Measurements from ENCODE around the gene RGMB. TPM values are rescaled to one million over a fixed set of nuclear protein-coding genes. Genes with fewer than 3 reads are reported as not detected.

Gene RGMB
- total RNA-seq, 1 donor from 2014 or later = 0.39 TPM

- Mint-ChIP-seq H3K4me3 (no peak overlapping the region), H3K27me3 (ENCODE audit: insufficient read depth) (peaks cover 16% of the 10 kb centered on the region), H3K27ac (no peak overlapping the region), H3K4me1 (ENCODE audit: low read depth) (no peaks in the 10 kb centered on the region), H3K36me3 (ENCODE audit: low read depth) (no peaks in the 10 kb centered on the region), H3K9me3 (no peaks in the 10 kb centered on the region)
- no peak for DNase-seq (ENCODE audit: low spot score)
- intact Hi-C loops (cut with micrococcal nuclease) = no loop called here
Observed at GRCh38 chr5:98781520-98781919, 8.1 kb downstream of the RGMB start.

- H3K4me1 Mint-ChIP-seq (ENCODE audit: low read depth) = no peaks in the 10 kb centered on the region
- H3K9me3 Mint-ChIP-seq = no peaks in the 10 kb centered on the region
- no peaks in the 10 kb centered on the region for H3K36me3 Mint-ChIP-seq (ENCODE audit: low read depth)
- no peak overlapping the region for H3K27ac Mint-ChIP-seq
- intact Hi-C loops (cut with micrococcal nuclease) = no loop called here
- peaks cover 12% of the 10 kb centered on the region for H3K27me3 Mint-ChIP-seq (ENCODE audit: insufficient read depth)
- no peak for DNase-seq (ENCODE audit: low spot score)
- no peak overlapping the region for H3K4me3 Mint-ChIP-seq
Observed at GRCh38 chr5:98781964-98782363, 8.5 kb downstream of the RGMB start.

- peaks cover 6% of the 10 kb centered on the region for H3K27me3 Mint-ChIP-seq (ENCODE audit: insufficient read depth)
- H3K9me3 Mint-ChIP-seq = no peaks in the 10 kb centered on the region
- intact Hi-C loops (cut with micrococcal nuclease) = no loop called here
- H3K4me1 Mint-ChIP-seq (ENCODE audit: low read depth) = no peaks in the 10 kb centered on the region
- no peak overlapping the region for H3K27ac Mint-ChIP-seq
- no peaks in the 10 kb centered on the region for H3K36me3 Mint-ChIP-seq (ENCODE audit: low read depth)
- H3K4me3 Mint-ChIP-seq = no peak overlapping the region
- no peak for DNase-seq (ENCODE audit: low spot score)
Observed at GRCh38 chr5:98783051-98783649, 9.7 kb downstream of the RGMB start.

GRCh38 chr5:98784411-98784810, 10.9 kb downstream of the RGMB start:
- Mint-ChIP-seq H3K9me3 (no peaks in the 10 kb centered on the region), H3K27ac (no peak overlapping the region), H3K36me3 (ENCODE audit: low read depth) (no peaks in the 10 kb centered on the region), H3K4me1 (ENCODE audit: low read depth) (no peaks in the 10 kb centered on the region), H3K4me3 (no peak overlapping the region), H3K27me3 (ENCODE audit: insufficient read depth) (peaks cover 3% of the 10 kb centered on the region)
- DNase-seq (ENCODE audit: low spot score) = no peak
- intact Hi-C loops (cut with micrococcal nuclease) = no loop called here

- no peak for DNase-seq (ENCODE audit: low spot score)
- Mint-ChIP-seq H3K27me3 (ENCODE audit: insufficient read depth) (peaks cover 4% of the 10 kb centered on the region), H3K36me3 (ENCODE audit: low read depth) (no peaks in the 10 kb centered on the region), H3K4me1 (ENCODE audit: low read depth) (no peaks in the 10 kb centered on the region), H3K4me3 (no peak overlapping the region), H3K9me3 (no peaks in the 10 kb centered on the region), H3K27ac (no peak overlapping the region)
- intact Hi-C loops (cut with micrococcal nuclease) = no loop called here
Observed at GRCh38 chr5:98785244-98785643, 11.8 kb downstream of the RGMB start.

- H3K4me1 Mint-ChIP-seq (ENCODE audit: low read depth) = no peaks in the 10 kb centered on the region
- peaks cover 4% of the 10 kb centered on the region for H3K27me3 Mint-ChIP-seq (ENCODE audit: insufficient read depth)
- no peaks in the 10 kb centered on the region for H3K36me3 Mint-ChIP-seq (ENCODE audit: low read depth)
- intact Hi-C loops (cut with micrococcal nuclease) = no loop called here
- no peak for DNase-seq (ENCODE audit: low spot score)
- H3K9me3 Mint-ChIP-seq = no peaks in the 10 kb centered on the region
- H3K4me3 Mint-ChIP-seq = no peak overlapping the region
- H3K27ac Mint-ChIP-seq = no peak overlapping the region
Observed at GRCh38 chr5:98786191-98786853, 12.9 kb downstream of the RGMB start.

GRCh38 chr5:98787131-98787719, 13.8 kb downstream of the RGMB start:
- DNase-seq (ENCODE audit: low spot score) = no peak
- no peak overlapping the region for H3K4me3 Mint-ChIP-seq
- H3K27ac Mint-ChIP-seq = no peak overlapping the region
- no peaks in the 10 kb centered on the region for H3K9me3 Mint-ChIP-seq
- no peaks in the 10 kb centered on the region for H3K36me3 Mint-ChIP-seq (ENCODE audit: low read depth)
- H3K4me1 Mint-ChIP-seq (ENCODE audit: low read depth) = no peaks in the 10 kb centered on the region
- peaks cover 4% of the 10 kb centered on the region for H3K27me3 Mint-ChIP-seq (ENCODE audit: insufficient read depth)
- intact Hi-C loops (cut with micrococcal nuclease) = no loop called here

GRCh38 chr5:98789029-98789428, 15.6 kb downstream of the RGMB start:
- no peaks in the 10 kb centered on the region for H3K36me3 Mint-ChIP-seq (ENCODE audit: low read depth)
- H3K9me3 Mint-ChIP-seq = no peaks in the 10 kb centered on the region
- no peak overlapping the region for H3K27ac Mint-ChIP-seq
- peaks cover 4% of the 10 kb centered on the region for H3K27me3 Mint-ChIP-seq (ENCODE audit: insufficient read depth)
- no peaks in the 10 kb centered on the region for H3K4me1 Mint-ChIP-seq (ENCODE audit: low read depth)
- intact Hi-C loops (cut with micrococcal nuclease) = no loop called here
- no peak overlapping the region for H3K4me3 Mint-ChIP-seq
- DNase-seq (ENCODE audit: low spot score) = no peak

GRCh38 chr5:98791001-98791519, 17.6 kb downstream of the RGMB start:
- Mint-ChIP-seq H3K27me3 (ENCODE audit: insufficient read depth) (peaks cover 4% of the 10 kb centered on the region), H3K27ac (no peak overlapping the region), H3K4me1 (ENCODE audit: low read depth) (no peaks in the 10 kb centered on the region), H3K36me3 (ENCODE audit: low read depth) (no peaks in the 10 kb centered on the region), H3K4me3 (no peak overlapping the region), H3K9me3 (no peaks in the 10 kb centered on the region)
- intact Hi-C loops (cut with micrococcal nuclease) = no loop called here
- no peak for DNase-seq (ENCODE audit: low spot score)

- intact Hi-C loops (cut with micrococcal nuclease) = no loop called here
Observed at GRCh38 chr5:98791898-98792580, 18.6 kb downstream of the RGMB start.

GRCh38 chr5:98793223-98793622, 19.8 kb downstream of the RGMB start:
- H3K36me3 Mint-ChIP-seq (ENCODE audit: low read depth) = no peaks in the 10 kb centered on the region

More at GRCh38 chr5:98791898-98792580, 18.6 kb downstream of the RGMB start:
- Mint-ChIP-seq H3K36me3 (ENCODE audit: low read depth) (no peaks in the 10 kb centered on the region), H3K9me3 (no peaks in the 10 kb centered on the region), H3K27ac (no peak overlapping the region), H3K4me3 (no peak overlapping the region), H3K4me1 (ENCODE audit: low read depth) (no peaks in the 10 kb centered on the region), H3K27me3 (ENCODE audit: insufficient read depth) (peaks cover 9% of the 10 kb centered on the region)
- no peak for DNase-seq (ENCODE audit: low spot score)

GRCh38 chr5:98794001-98794400, 20.5 kb downstream of the RGMB start:
- H3K36me3 Mint-ChIP-seq (ENCODE audit: low read depth) = no peaks in the 10 kb centered on the region
- no peak overlapping the region for H3K4me3 Mint-ChIP-seq
- intact Hi-C loops (cut with micrococcal nuclease) = no loop called here
- no peak for DNase-seq (ENCODE audit: low spot score)
- no peak overlapping the region for H3K27ac Mint-ChIP-seq
- peaks cover 9% of the 10 kb centered on the region for H3K27me3 Mint-ChIP-seq (ENCODE audit: insufficient read depth)
- H3K9me3 Mint-ChIP-seq = no peaks in the 10 kb centered on the region
- no peaks in the 10 kb centered on the region for H3K4me1 Mint-ChIP-seq (ENCODE audit: low read depth)

More at GRCh38 chr5:98793223-98793622, 19.8 kb downstream of the RGMB start:
- Mint-ChIP-seq H3K4me1 (ENCODE audit: low read depth) (no peaks in the 10 kb centered on the region), H3K4me3 (no peak overlapping the region), H3K9me3 (no peaks in the 10 kb centered on the region), H3K27ac (no peak overlapping the region), H3K27me3 (ENCODE audit: insufficient read depth) (peaks cover 9% of the 10 kb centered on the region)
- intact Hi-C loops (cut with micrococcal nuclease) = no loop called here
- no peak for DNase-seq (ENCODE audit: low spot score)
